Liver (tissue), 9 donors: ENCODE data around the gene XYLT2. TPM values are rescaled to one million over a fixed set of nuclear protein-coding genes. Genes with fewer than 3 reads are reported as not detected.

Experiments used
- DNase-seq: peaks from one replicate; pipeline ENCODE4 v3.0.0-alpha.2; 2017; ENCODE audit warnings: low spot score
- H3K27ac ChIP-seq, 2 donors: one replicate each; pipeline ENCODE4 v1.7.0; 2013; ENCODE audit warnings: inconsistent platforms in 2 of 2, low read length in 2 of 2, control low read depth in 1 of 2, low read depth in 1 of 2, mild to moderate bottlenecking in 1 of 2
- H3K27me3 ChIP-seq, 4 donors: one replicate each; pipeline versions ENCODE4 v1.6.1 to v1.7.0; 2013; ENCODE audit warnings: low read length in 3 of 4, inconsistent platforms in 1 of 4, mild to moderate bottlenecking in 1 of 4, moderate library complexity in 1 of 4; ENCODE audit not compliant: control insufficient read depth in 4 of 4, insufficient read depth in 4 of 4
- H3K36me3 ChIP-seq, 4 donors: one replicate each; pipeline versions ENCODE4 v1.6.1 to v1.7.0; 2013; ENCODE audit warnings: low read length in 3 of 4, mild to moderate bottlenecking in 3 of 4, low read depth in 1 of 4, moderate library complexity in 1 of 4; ENCODE audit not compliant: control insufficient read depth in 4 of 4, insufficient read depth in 3 of 4
- H3K4me1 ChIP-seq, 4 donors: one replicate each; pipeline versions ENCODE4 v1.6.1 to v1.7.0; 2013; ENCODE audit warnings: low read length in 3 of 4, mild to moderate bottlenecking in 3 of 4, moderate library complexity in 1 of 4; ENCODE audit not compliant: control insufficient read depth in 4 of 4, insufficient read depth in 4 of 4
- H3K4me3 ChIP-seq, 3 donors: one replicate each; pipeline versions ENCODE4 v1.6.1 to v1.7.0; 2013; ENCODE audit warnings: low read length in 3 of 3, control low read depth in 1 of 3, low read depth in 1 of 3, mild to moderate bottlenecking in 1 of 3
- H3K9ac ChIP-seq, 2 donors: one replicate each; pipeline ENCODE4 v1.7.0; 2013; ENCODE audit warnings: low read length in 2 of 2, mild to moderate bottlenecking in 2 of 2, moderate library complexity in 2 of 2, control low read depth in 1 of 2, low read depth in 1 of 2
- H3K9me3 ChIP-seq, 4 donors: one replicate each; pipeline versions ENCODE4 v1.6.1 to v1.7.0; 2013; ENCODE audit warnings: low read length in 3 of 4; ENCODE audit not compliant: control insufficient read depth in 4 of 4
- ATF3 ChIP-seq: IDR thresholded peaks from 2 replicates; pipeline ENCODE4 v1.6.1; 2016; ENCODE audit warnings: antibody characterized with exemption
- CTCF ChIP-seq: fragments of 150-350 bp; IDR thresholded peaks from 2 replicates; pipeline ENCODE4 v1.5.1; 2017; ENCODE audit warnings: improper control_type of control experiment, low read depth, low read length; ENCODE audit not compliant: missing input control
- EGR1 ChIP-seq, 2 donors: IDR thresholded peaks; 2 replicates each; pipeline ENCODE4 v1.6.1; 2016 to 2018; ENCODE audit warnings: antibody characterized with exemption in 2 of 2, low read depth in 2 of 2
- FOXA1 ChIP-seq: IDR thresholded peaks from 2 replicates; pipeline ENCODE4 v1.6.1; 2016; ENCODE audit warnings: antibody characterized with exemption
- FOXA2 ChIP-seq: IDR thresholded peaks from 2 replicates; pipeline ENCODE4 v1.6.1; 2016; ENCODE audit warnings: antibody characterized with exemption
- GABPA ChIP-seq, 2 donors: IDR thresholded peaks in 1 of 2; conservative IDR thresholded peaks in 1 of 2; 2 replicates each; pipeline ENCODE4 v1.6.1; 2016; ENCODE audit warnings: antibody characterized with exemption in 2 of 2, mild to moderate bottlenecking in 1 of 2, moderate library complexity in 1 of 2
- HNF4A ChIP-seq, 2 donors: conservative IDR thresholded peaks; 2 replicates each; pipeline ENCODE4 v1.6.1; 2016; ENCODE audit warnings: antibody characterized with exemption in 2 of 2, mild to moderate bottlenecking in 2 of 2
- HNF4G ChIP-seq: IDR thresholded peaks from 2 replicates; pipeline ENCODE4 v1.6.1; 2016; ENCODE audit warnings: antibody characterized with exemption
- JUND ChIP-seq, 2 donors: IDR thresholded peaks; 2 replicates each; pipeline ENCODE4 v1.6.1; 2016; ENCODE audit warnings: antibody characterized with exemption in 2 of 2
- MAX ChIP-seq: IDR thresholded peaks from 2 replicates; pipeline ENCODE4 v1.6.1; 2016; ENCODE audit warnings: antibody characterized with exemption
- NR2F2 ChIP-seq: IDR thresholded peaks from 2 replicates; pipeline ENCODE4 v1.6.1; 2016; ENCODE audit warnings: antibody characterized with exemption
- RAD21 ChIP-seq, 2 donors: IDR thresholded peaks; 2 replicates each; pipeline ENCODE4 v1.6.1; 2016; ENCODE audit warnings: antibody characterized with exemption in 2 of 2, mild to moderate bottlenecking in 2 of 2
- REST ChIP-seq: IDR thresholded peaks from 2 replicates; pipeline ENCODE4 v1.6.1; 2016; ENCODE audit warnings: antibody characterized with exemption, mild to moderate bottlenecking
- RXRA ChIP-seq, 2 donors: IDR thresholded peaks; 2 replicates each; pipeline ENCODE4 v1.6.1; 2017 to 2018; ENCODE audit warnings: antibody characterized with exemption in 2 of 2, mild to moderate bottlenecking in 1 of 2
- SP1 ChIP-seq: IDR thresholded peaks from 2 replicates; pipeline ENCODE4 v1.6.1; 2018; ENCODE audit warnings: antibody characterized with exemption, mild to moderate bottlenecking
- TAF1 ChIP-seq: conservative IDR thresholded peaks from 2 replicates; pipeline ENCODE4 v1.6.1; 2016; ENCODE audit warnings: antibody characterized with exemption, mild to moderate bottlenecking
- YY1 ChIP-seq: IDR thresholded peaks from 2 replicates; pipeline ENCODE4 v1.6.1; 2016; ENCODE audit warnings: antibody characterized with exemption, mild to moderate bottlenecking
- ZBTB33 ChIP-seq: IDR thresholded peaks from 2 replicates; pipeline ENCODE4 v1.6.1; 2016; ENCODE audit warnings: antibody characterized with exemption
- WGBS: extraction: QIAGEN DNeasy Blood & Tissue Kit; methylation state at CpG from one replicate; pipeline ENCODE4 v1.1.7; 2013; 5-methylcytosine and 5-hydroxymethylcytosine counted together
- polyA plus RNA-seq, 2 donors: library from polyadenylated mRNA; stranded (reverse) in 1 of 2; unstranded in 1 of 2; fragments of 200-250 nt in 1 of 2; fragments of >200 nt in 1 of 2; fragmentation: Nextera tagmentation in 1 of 2; extraction: Ambion mirVana in 1 of 2; gene quantifications; one replicate each; pipeline versions ENCODE4 v1.2.1 to v1.2.3, GENCODE V29; 2013 to 2015
- total RNA-seq, 2 donors: library from RNA; depleted of rRNA; stranded (reverse); fragments of >200 nt; gene quantifications; one replicate each; pipeline ENCODE4 v1.2.3, GENCODE V29; 2014
- donor health status: healthy.
- donor health status: healthy.
- donor health status: healthy.
- donor health status: healthy.
- donor health status: healthy.

XYLT2 gene
- total and polyA plus RNA-seq, 4 donors: 5.3 to 11.3 (median 8.2) TPM

- H3K27me3 ChIP-seq: no peaks in the 10 kb centered on the region
- H3K9ac ChIP-seq: no peak overlapping the region
- no peaks in the 10 kb centered on the region for H3K9me3 ChIP-seq
- 92% methylated on average over 13 of the region's 13 CpGs for WGBS
- TF ChIP-seq CTCF (no peak), RAD21 (IDR thresholded peaks at IDR 0.05) (peak in 1 of 2 donors; percentile 13)
- H3K4me3 ChIP-seq: no peak overlapping the region
- no peak overlapping the region for H3K27ac ChIP-seq
- no peaks in the 10 kb centered on the region for H3K4me1 ChIP-seq
- no peak for DNase-seq
- H3K36me3 ChIP-seq: peaks cover 14 to 50% (median 40%) of the 10 kb centered on the region in 4 donors
These were observed 34.7 kb downstream of the XYLT2 start for GRCh38 chr17:50380369-50381259.

GRCh38 chr17:50381260-50381815 lies 35.4 kb downstream of the XYLT2 start:
- Histone ChIP-seq H3K4me1 (no peaks in the 10 kb centered on the region), H3K27me3 (no peaks in the 10 kb centered on the region), H3K36me3 (peaks cover 14 to 57% (median 45%) of the 10 kb centered on the region in 4 donors), H3K9me3 (no peaks in the 10 kb centered on the region), H3K4me3 (no peak overlapping the region), H3K27ac (no peak overlapping the region), H3K9ac (no peak overlapping the region)
- no peak for TF ChIP-seq RXRA (IDR thresholded peaks at IDR 0.05)
- TF ChIP-seq NR2F2: no peak
- no peak for TF ChIP-seq FOXA1
- TF ChIP-seq RAD21 (IDR thresholded peaks at IDR 0.05): no peak
- no peak for TF ChIP-seq JUND (IDR thresholded peaks at IDR 0.05)
- TF ChIP-seq FOXA2: no peak
- TF ChIP-seq ATF3: no peak
- TF ChIP-seq HNF4A (conservative IDR thresholded peaks at IDR 0.05): no peak
- no peak for TF ChIP-seq REST
- TF ChIP-seq GABPA (IDR thresholded peaks at IDR 0.05 in 1 of 2, conservative IDR thresholded peaks at IDR 0.05 in 1 of 2): no peak
- no peak for TF ChIP-seq TAF1
- no peak for TF ChIP-seq EGR1 (IDR thresholded peaks at IDR 0.05; ENCODE audit: low read depth in 2 of 2)
- TF ChIP-seq CTCF: no peak
- TF ChIP-seq SP1: no peak
- TF ChIP-seq HNF4G: no peak
- TF ChIP-seq ZBTB33: no peak
- TF ChIP-seq MAX: no peak
- TF ChIP-seq YY1: no peak
- 96% methylated on average over 7 of the region's 7 CpGs for WGBS
- DNase-seq: no peak
